Adrenal gland (tissue), 5 donors: Measurements from ENCODE around the gene ZNF592.

ENCODE experiments used
- POLR2A ChIP-seq, 2 donors: fragments of 450-650 bp; IDR thresholded peaks; one replicate each; pipeline ENCODE4 v1.6.1; 2017; ENCODE audit warnings: antibody characterized with exemption in 2 of 2, mild to moderate bottlenecking in 2 of 2, moderate library complexity in 1 of 2
- TF ChIP-seq, protein P1 (sequence below), 6 experiments: fragments of 450-650 bp in 4 of 6; fragments of 200-600 bp in 2 of 6; sonication (generic) in 1 of 6; IDR thresholded peaks; 1 replicate in 5 of 6; 2 replicates in 1 of 6; pipeline versions ENCODE4 v1.5.1 to v1.8.0; 2016 to 2021; ENCODE audit warnings: antibody characterized with exemption in 6 of 6, mild to moderate bottlenecking in 2 of 6, moderate library complexity in 1 of 6
- donor health status: DM: no; HTN: no; CAD: no.

GRCh38 chr15:84827246-84827645 is 78.9 kb downstream of the ZNF592 start:
- TF ChIP-seq, protein P1, sequence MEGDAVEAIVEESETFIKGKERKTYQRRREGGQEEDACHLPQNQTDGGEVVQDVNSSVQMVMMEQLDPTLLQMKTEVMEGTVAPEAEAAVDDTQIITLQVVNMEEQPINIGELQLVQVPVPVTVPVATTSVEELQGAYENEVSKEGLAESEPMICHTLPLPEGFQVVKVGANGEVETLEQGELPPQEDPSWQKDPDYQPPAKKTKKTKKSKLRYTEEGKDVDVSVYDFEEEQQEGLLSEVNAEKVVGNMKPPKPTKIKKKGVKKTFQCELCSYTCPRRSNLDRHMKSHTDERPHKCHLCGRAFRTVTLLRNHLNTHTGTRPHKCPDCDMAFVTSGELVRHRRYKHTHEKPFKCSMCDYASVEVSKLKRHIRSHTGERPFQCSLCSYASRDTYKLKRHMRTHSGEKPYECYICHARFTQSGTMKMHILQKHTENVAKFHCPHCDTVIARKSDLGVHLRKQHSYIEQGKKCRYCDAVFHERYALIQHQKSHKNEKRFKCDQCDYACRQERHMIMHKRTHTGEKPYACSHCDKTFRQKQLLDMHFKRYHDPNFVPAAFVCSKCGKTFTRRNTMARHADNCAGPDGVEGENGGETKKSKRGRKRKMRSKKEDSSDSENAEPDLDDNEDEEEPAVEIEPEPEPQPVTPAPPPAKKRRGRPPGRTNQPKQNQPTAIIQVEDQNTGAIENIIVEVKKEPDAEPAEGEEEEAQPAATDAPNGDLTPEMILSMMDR (IDR thresholded peaks at IDR 0.05) = no peak
- TF ChIP-seq POLR2A (IDR thresholded peaks at IDR 0.05) = no peak
